Neural cell (in vitro differentiated cells): ENCODE results near the gene ATP13A1. TPM values are rescaled to one million over a fixed set of nuclear protein-coding genes. Genes with fewer than 3 reads are reported as not detected.

Source experiments
- H2AFZ ChIP-seq: fragments of 200-600, 300-800 bp; sonication (generic), shearing (Covaris generic); 2 replicates; pipeline ENCODE4 v1.6.0; 2014; ENCODE audit warnings: low read depth, mild to moderate bottlenecking, antibody characterized with exemption, low read length, moderate library complexity
- H3F3A ChIP-seq: fragments of 200-600 bp; shearing (Covaris generic); 2 replicates; pipeline ENCODE4 v1.6.1; 2016; ENCODE audit warnings: mild to moderate bottlenecking, moderate library complexity, mixed read lengths, antibody characterized with exemption, low read length; ENCODE audit not compliant: insufficient read depth, poor library complexity, severe bottlenecking
- H3K27ac ChIP-seq: fragments of 200-600, 300-800 bp; sonication (generic), shearing (Covaris generic); 2 replicates; pipeline ENCODE4 v1.5.1; 2014; ENCODE audit warnings: mild to moderate bottlenecking, low read length, moderate library complexity
- H3K27me3 ChIP-seq: fragments of 300-800, 200-600 bp; sonication (generic), shearing (Covaris generic); 2 replicates; pipeline ENCODE4 v1.6.0; 2014; ENCODE audit warnings: mild to moderate bottlenecking, low read depth, low read length, moderate library complexity; ENCODE audit not compliant: insufficient read depth
- H3K36me3 ChIP-seq: fragments of 300-800, 200-600 bp; sonication (generic), shearing (Covaris generic); 2 replicates; pipeline ENCODE4 v1.5.1; 2014; ENCODE audit warnings: mild to moderate bottlenecking, antibody characterized with exemption, low read length, moderate library complexity; ENCODE audit not compliant: insufficient read depth
- H3K4me2 ChIP-seq: fragments of 300-800, 200-600 bp; sonication (generic), shearing (Covaris generic); 2 replicates; pipeline ENCODE4 v1.6.0; 2014; ENCODE audit warnings: mild to moderate bottlenecking, low read length
- H3K4me3 ChIP-seq: fragments of 300-800, 200-600 bp; sonication (generic), shearing (Covaris generic); 2 replicates; pipeline ENCODE4 v1.5.1; 2014; ENCODE audit warnings: mild to moderate bottlenecking, low read length, moderate library complexity
- H3K79me2 ChIP-seq: fragments of 200-600 bp; shearing (Covaris generic); replicated peaks from 2 replicates; pipeline ENCODE4 v1.6.0; 2014; ENCODE audit warnings: mild to moderate bottlenecking, low read length, moderate library complexity; ENCODE audit not compliant: insufficient read depth
- H3K9ac ChIP-seq: fragments of 300-800, 200-600 bp; sonication (generic), shearing (Covaris generic); 2 replicates; pipeline ENCODE4 v1.6.1; 2016; ENCODE audit warnings: mild to moderate bottlenecking, low read length, mixed read lengths
- H3K9me2 ChIP-seq: fragments of 200-600 bp; shearing (Covaris generic); 2 replicates; pipeline ENCODE4 v1.6.1; 2016; ENCODE audit warnings: mild to moderate bottlenecking, low read length, mixed read lengths; ENCODE audit not compliant: insufficient read depth
- H3K9me3 ChIP-seq: fragments of 200-600, 300-800 bp; sonication (generic), shearing (Covaris generic); 2 replicates; pipeline ENCODE4 v1.6.1; 2016; ENCODE audit warnings: mild to moderate bottlenecking, mixed run types, low read length, moderate library complexity, mixed read lengths
- H4K20me1 ChIP-seq: fragments of 200-600 bp; shearing (Covaris generic); 2 replicates; pipeline ENCODE4 v1.6.1; 2016; ENCODE audit warnings: mild to moderate bottlenecking, mixed run types; ENCODE audit not compliant: insufficient read depth
- CTCF ChIP-seq: fragments of 450-650 bp; IDR thresholded peaks from 2 replicates; pipeline ENCODE4 v1.5.1; 2014; ENCODE audit warnings: antibody characterized with exemption, mild to moderate bottlenecking, moderate library complexity; ENCODE audit not compliant: poor library complexity, severe bottlenecking
- EP300 ChIP-seq: fragments of 450-650 bp; conservative IDR thresholded peaks from 2 replicates; pipeline ENCODE4 v1.6.1; 2014; ENCODE audit warnings: antibody characterized with exemption, mild to moderate bottlenecking, moderate library complexity; ENCODE audit not compliant: poor library complexity, severe bottlenecking
- EZH2 ChIP-seq: fragments of 200-600, 300-800 bp; shearing (Covaris generic), sonication (generic); IDR thresholded peaks from 2 replicates; pipeline ENCODE4 v1.6.1; 2014; ENCODE audit warnings: antibody characterized with exemption, low read length, borderline replicate concordance, mild to moderate bottlenecking; ENCODE audit not compliant: insufficient read depth, poor library complexity, severe bottlenecking
- MXI1 ChIP-seq: fragments of 450-650 bp; conservative IDR thresholded peaks from 2 replicates; pipeline ENCODE4 v1.6.1; 2014; ENCODE audit warnings: antibody characterized with exemption, mild to moderate bottlenecking; ENCODE audit not compliant: poor library complexity, severe bottlenecking
- POLR2AphosphoS5 ChIP-seq: IDR thresholded peaks from 2 replicates; pipeline ENCODE4 v1.6.1; 2012
- RAD21 ChIP-seq: fragments of 450-650 bp; conservative IDR thresholded peaks from 2 replicates; pipeline ENCODE4 v1.6.1; 2014; ENCODE audit warnings: antibody characterized with exemption, mild to moderate bottlenecking, moderate library complexity
- REST ChIP-seq: IDR thresholded peaks from 2 replicates; pipeline ENCODE4 v1.6.1; 2012; ENCODE audit warnings: borderline replicate concordance
- SMC3 ChIP-seq: fragments of 450-650 bp; conservative IDR thresholded peaks from 2 replicates; pipeline ENCODE4 v1.6.1; 2014; ENCODE audit warnings: antibody characterized with exemption, mild to moderate bottlenecking, moderate library complexity; ENCODE audit not compliant: poor library complexity
- TAF1 ChIP-seq: IDR thresholded peaks from 2 replicates; pipeline ENCODE4 v1.6.1; 2012; ENCODE audit warnings: low read depth
- polyA plus RNA-seq: library from polyadenylated mRNA; depleted of rRNA; stranded (reverse); fragments of >200 nt; gene quantifications from 2 replicates; pipeline ENCODE4 v1.2.3, GENCODE V29; 2014

The ATP13A1 gene
- polyA plus RNA-seq, 1 donor from 2014 or later, result 63.5 TPM

GRCh38 chr19:19650331-19650730 lies 13.1 kb downstream of the ATP13A1 start:
- Histone ChIP-seq H3K4me3 (no peak overlapping the region), H3K27ac (no peak overlapping the region), H3K36me3 (no peaks in the 10 kb centered on the region), H3F3A (no peaks in the 10 kb centered on the region), H2AFZ (no peak overlapping the region), H3K4me2 (no peak overlapping the region), H3K79me2 (no peaks in the 10 kb centered on the region), H3K9me2 (no peaks in the 10 kb centered on the region), H4K20me1 (no peaks in the 10 kb centered on the region), H3K27me3 (no peaks in the 10 kb centered on the region), H3K9ac (no peak overlapping the region), H3K9me3 (no peaks in the 10 kb centered on the region)
- TF ChIP-seq EP300 (no peak), REST (no peak), MXI1 (no peak), SMC3 (no peak), POLR2AphosphoS5 (no peak), CTCF (no peak), RAD21 (no peak), EZH2 (no peak), TAF1 (no peak)

GRCh38 chr19:19649580-19649995 lies 13.9 kb downstream of the ATP13A1 start:
- Histone ChIP-seq H3K27ac (no peak overlapping the region), H4K20me1 (no peaks in the 10 kb centered on the region), H3K79me2 (no peaks in the 10 kb centered on the region), H3K36me3 (no peaks in the 10 kb centered on the region), H3K27me3 (no peaks in the 10 kb centered on the region), H3K9ac (no peak overlapping the region), H3K4me2 (no peak overlapping the region), H3F3A (no peaks in the 10 kb centered on the region), H2AFZ (no peak overlapping the region), H3K9me3 (no peaks in the 10 kb centered on the region), H3K4me3 (no peak overlapping the region), H3K9me2 (no peaks in the 10 kb centered on the region)
- no peak for TF ChIP-seq RAD21
- TF ChIP-seq REST, result no peak
- no peak for TF ChIP-seq EP300
- no peak for TF ChIP-seq MXI1
- TF ChIP-seq POLR2AphosphoS5, result no peak
- no peak for TF ChIP-seq EZH2
- no peak for TF ChIP-seq SMC3
- no peak for TF ChIP-seq TAF1
- no peak for TF ChIP-seq CTCF
